K562 (cell line): Measurements from ENCODE around the gene RABGAP1L. TPM values are rescaled to one million over a fixed set of nuclear protein-coding genes. Genes with fewer than 3 reads are reported as not detected.

ENCODE experiments used
- ATAC-seq: fragments of 200-7000 bp; cut with Tn5 transposase; 3 replicates; pipeline ENCODE4 v1.9.1; 2020; ENCODE audit warnings: moderate library complexity
- BruUV-seq: library from RNA; stranded (reverse); fragments of 400-500 nt; replicated peaks from 2 replicates; lab custom pipeline; 2021; lab: Mats Ljungman, UMichigan
- CTCF ChIA-PET: fragments of 300-600 bp; formaldehyde crosslinking; extraction: SDS; loops from one replicate; lab custom pipeline; 2021; ENCODE audit warnings: low intra/inter-chr PET ratio; lab: Yijun Ruan, JAX
- POLR2A ChIA-PET: fragments of 300-600, 350-650 bp; sonication (Branson Sonifier 250); formaldehyde crosslinking; extraction: SDS; loops from one replicate; lab custom pipeline; 2021; ENCODE audit warnings: antibody characterized with exemption, inconsistent platforms; lab: Yijun Ruan, JAX
- DNase-seq, 4 experiments: peaks; one replicate each; pipeline versions ENCODE4 v3.0.0 to v3.0.0-alpha.2; 2011 to 2018; ENCODE audit warnings: low spot score in 3 of 4, mixed read lengths in 3 of 4; ENCODE audit errors: extremely low read depth in 1 of 4
- FAIRE-seq: peaks from 2 replicates; lab custom pipeline; 2011; peaks lifted over from hg19 to GRCh38; lab: Jason Lieb, UNC
- H2AFZ ChIP-seq: 2 replicates; pipeline ENCODE4 v1.6.0; 2011; ENCODE audit warnings: low read depth, low read length, control low read depth, inconsistent platforms
- H3K27ac ChIP-seq: fragments of 200-600 bp; 3 replicates; pipeline ENCODE4 v1.8.0; 2011; ENCODE audit warnings: low read depth, mild to moderate bottlenecking, control low read depth, inconsistent platforms, low read length, moderate library complexity, mixed read lengths; ENCODE audit errors: extremely low read depth
- H3K27me3 ChIP-seq, 2 experiments: fragments of 300-600 bp in 1 of 2; 2 replicates in 1 of 2; 3 replicates in 1 of 2; pipeline versions ENCODE4 v1.6.0 to v1.8.0; 2011; ENCODE audit warnings: inconsistent platforms in 2 of 2, low read length in 2 of 2, mild to moderate bottlenecking in 1 of 2, mixed read lengths in 1 of 2, moderate library complexity in 1 of 2; ENCODE audit not compliant: control insufficient read depth in 2 of 2, insufficient read depth in 2 of 2
- H3K36me3 ChIP-seq: fragments of 300-600 bp; 3 replicates; pipeline ENCODE4 v1.8.0; 2011; ENCODE audit warnings: mild to moderate bottlenecking, low read length, inconsistent platforms; ENCODE audit not compliant: control insufficient read depth, insufficient read depth
- H3K4me1 ChIP-seq, 2 experiments: fragments of 200-600 bp in 1 of 2; replicated peaks in 1 of 2; 2 replicates in 1 of 2; 3 replicates in 1 of 2; pipeline versions ENCODE4 v1.5.1 to v1.8.0; 2011; ENCODE audit warnings: inconsistent platforms in 2 of 2, low read length in 2 of 2, mild to moderate bottlenecking in 1 of 2, mixed read lengths in 1 of 2, moderate library complexity in 1 of 2; ENCODE audit not compliant: control insufficient read depth in 2 of 2, insufficient read depth in 2 of 2
- H3K4me2 ChIP-seq: 2 replicates; pipeline ENCODE4 v1.6.1; 2011; ENCODE audit warnings: low read length, control low read depth, inconsistent platforms, mixed read lengths; ENCODE audit not compliant: insufficient read depth
- H3K4me3 ChIP-seq: fragments of 200-600 bp; sonication (generic), shearing (Covaris generic); 2 replicates; pipeline ENCODE4 v1.5.1; 2016; ENCODE audit warnings: control low read depth, inconsistent platforms
- H3K79me2 ChIP-seq: fragments of 200-600 bp; 3 replicates; pipeline ENCODE4 v1.8.0; 2011; ENCODE audit warnings: low read length, inconsistent platforms; ENCODE audit not compliant: control insufficient read depth, insufficient read depth
- H3K9ac ChIP-seq, 2 experiments: 2 replicates each; pipeline versions ENCODE4 v1.6.0 to v1.6.1; 2011; ENCODE audit warnings: low read depth in 2 of 2, low read length in 2 of 2, control low read depth in 1 of 2, inconsistent platforms in 1 of 2, mild to moderate bottlenecking in 1 of 2, mixed read lengths in 1 of 2; ENCODE audit not compliant: insufficient read depth in 1 of 2
- H3K9me1 ChIP-seq: one replicate; pipeline ENCODE4 v1.6.0; 2011; ENCODE audit warnings: inconsistent platforms, mild to moderate bottlenecking, low read length, moderate library complexity; ENCODE audit not compliant: control insufficient read depth, insufficient read depth
- H3K9me3 ChIP-seq: replicated peaks from 2 replicates; pipeline ENCODE4 v1.5.1; 2011; ENCODE audit warnings: low read depth, low read length, inconsistent platforms; ENCODE audit not compliant: control insufficient read depth, insufficient read depth
- H4K20me1 ChIP-seq: replicated peaks from 2 replicates; pipeline ENCODE4 v1.6.1; 2011; ENCODE audit warnings: low read length, inconsistent platforms, mixed read lengths; ENCODE audit not compliant: control insufficient read depth, insufficient read depth
- ARID2 ChIP-seq: fragments of 450-650 bp; IDR thresholded peaks from 2 replicates; pipeline ENCODE4 v1.6.1; 2017; ENCODE audit warnings: antibody characterized with exemption, mild to moderate bottlenecking
- DPF2 ChIP-seq: fragments of 450-650 bp; IDR thresholded peaks from 2 replicates; pipeline ENCODE4 v1.6.1; 2016
- HSF4 ChIP-seq: fragments of 250-450 bp; sonication (Bioruptor Pico); IDR thresholded peaks from 2 replicates; pipeline ENCODE4 v2.1.2; 2022; ENCODE audit warnings: mild to moderate bottlenecking, moderate library complexity, borderline replicate concordance
- MYC ChIP-seq, 2 experiments: fragments of 250-450 bp in 1 of 2; sonication (Bioruptor Pico) in 1 of 2; IDR thresholded peaks; 2 replicates each; pipeline versions ENCODE4 v1.5.1 to v1.6.1; 2012 to 2021; ENCODE audit warnings: low read depth in 2 of 2, borderline replicate concordance in 1 of 2, improper control_type of control experiment in 1 of 2, low read length in 1 of 2, mild to moderate bottlenecking in 1 of 2, moderate library complexity in 1 of 2
- WGBS: fragments of 100-300 bp; shearing (Covaris generic); methylation state at CpG from one replicate; pipeline ENCODE4 v1.1.6; 2016; ENCODE audit warnings: low coverage, mixed read lengths; ENCODE audit not compliant: insufficient coverage; ENCODE audit errors: missing lambda C conversion rate; 5-methylcytosine and 5-hydroxymethylcytosine counted together
- in situ Hi-C: fragments of 300-500 bp; cut with MboI; formaldehyde crosslinking; loops from 4 replicates; pipeline ENCODE4 v1.15.0; 2018; ENCODE audit warnings: inconsistent platforms, mixed read lengths
- intact Hi-C: fragments of 100-400 bp; cut with micrococcal nuclease; formaldehyde crosslinking; loops from 2 replicates; pipeline ENCODE4 v1.14.2; 2022
- polyA plus RNA-seq, 8 experiments: library from polyadenylated mRNA; depleted of rRNA in 4 of 8; stranded (reverse) in 5 of 8; unstranded in 3 of 8; fragments of >200 nt; fragmentation: Nextera tagmentation in 2 of 8; fragmentation: Illumina TruSeq in 1 of 8; extraction: Ambion mirVana in 2 of 8; extraction: Trizol in 1 of 8; gene quantifications; 2 replicates each; pipeline versions ENCODE4 v1.2.1 to v1.2.3, GENCODE V29; 2011 to 2014; ENCODE audit warnings: inconsistent platforms in 1 of 8, missing spikeins in 1 of 8
- total RNA-seq, 7 experiments: library from RNA; depleted of rRNA in 6 of 7; stranded (reverse); fragments of >200 nt in 6 of 7; fragmentation: Illumina TruSeq in 2 of 7; extraction: Trizol in 2 of 7; gene quantifications; 2 replicates each; pipeline versions ENCODE4 v1.2.1 to v1.2.3, GENCODE V29; 2011 to 2021; ENCODE audit warnings: low replicate concordance in 1 of 7
- TF ChIP-seq, protein P1 (sequence below), 2 experiments: fragments of 450-650 bp in 1 of 2; sonication (generic) in 1 of 2; formaldehyde crosslinking in 1 of 2; IDR thresholded peaks; 2 replicates each; pipeline versions ENCODE4 v1.7.1 to v1.9.0; 2016 to 2022; ENCODE audit warnings: inconsistent platforms in 1 of 2, mild to moderate bottlenecking in 1 of 2, missing genetic modification reagents in 1 of 2
- TF ChIP-seq, protein P2 (sequence below), 2 experiments: fragments of 450-650 bp; IDR thresholded peaks; 2 replicates each; pipeline ENCODE4 v1.6.1; 2016
- TF ChIP-seq, protein P3 (sequence below): sonication (generic); formaldehyde crosslinking; IDR thresholded peaks from 2 replicates; pipeline ENCODE4 v1.8.1; 2023; ENCODE audit warnings: mild to moderate bottlenecking, missing genetic modification reagents

The RABGAP1L gene
- total and polyA plus RNA-seq, 9 of the 15 experiments (the other 6 are each of a cell fraction or from before 2014, with no cell fraction given): 16.5 to 44.9 (median 26.7) TPM

DNA sequence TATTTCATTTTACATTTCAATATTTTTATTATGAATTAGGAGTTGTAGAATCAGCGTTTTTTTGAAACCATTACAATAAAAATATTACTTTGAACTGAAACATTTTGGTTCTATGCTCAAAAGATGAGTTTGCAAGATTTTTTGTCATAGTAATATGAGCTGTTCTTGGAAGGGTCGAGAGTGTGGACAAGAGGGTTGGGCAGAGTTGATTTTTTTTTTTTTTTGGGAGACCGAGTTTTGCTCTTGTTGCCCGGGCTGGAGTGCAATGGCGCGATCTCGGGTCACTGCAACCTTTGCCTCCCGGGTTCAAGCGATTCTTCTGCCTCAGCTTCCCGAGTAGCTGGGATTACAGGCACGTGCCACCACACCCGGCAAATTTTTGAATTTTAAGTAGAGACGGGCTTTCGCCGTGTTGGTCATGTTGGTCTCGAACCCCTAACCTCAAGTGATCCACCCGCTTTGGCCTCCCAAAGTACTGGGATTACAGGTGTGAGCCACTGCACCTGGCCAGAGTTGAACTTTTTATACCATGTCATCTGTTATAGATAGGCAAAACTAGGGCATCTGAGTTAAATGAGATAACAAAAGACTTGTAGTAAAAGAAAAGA, 843.7 kb downstream of the RABGAP1L start:
- Histone ChIP-seq H3K27me3 (no peaks in the 10 kb centered on the region), H3K36me3 (peaks cover 49% of the 10 kb centered on the region), H3K79me2 (peaks cover 92% of the 10 kb centered on the region), H2AFZ (no peak overlapping the region), H3K27ac (peak overlapping the region; percentile 99), H4K20me1 (no peaks in the 10 kb centered on the region; the same call in none of the 2 replicates), H3K9me3 (no peaks in the 10 kb centered on the region), H3K9ac (peak overlapping the region; percentile 82 to 98), H3K4me3 (peak overlapping the region; percentile 90), H3K4me2 (peak overlapping the region; percentile 97), H3K4me1 (peaks cover 9 to 13% of the 10 kb centered on the region in 2 experiments; a peak in 4 of 5 replicates), H3K9me1 (no peaks in the 10 kb centered on the region)
- FAIRE-seq (no peak), ATAC-seq (no peak), DNase-seq (peak in 1 of 4 experiments; percentile 21)
- ChIA-PET CTCF (no interaction called here), POLR2A (interaction anchor here (1.4 to 5.8 kb wide), 4 partner anchors 11 to 20 kb away, joined by 4 to 33 read pairs (median 10); partner anchors contain the start of gene MRPS14)
- under 1% methylated on average over 17 of the region's 17 CpGs for WGBS
- in situ Hi-C loops: no loop called here
- no TSS peak for BruUV-seq
- intact Hi-C loops: loop anchor here (1.0 kb wide), 1 partner anchor 20 kb away; the partner anchor contains the start of gene MRPS14
- TF ChIP-seq, protein P1, sequence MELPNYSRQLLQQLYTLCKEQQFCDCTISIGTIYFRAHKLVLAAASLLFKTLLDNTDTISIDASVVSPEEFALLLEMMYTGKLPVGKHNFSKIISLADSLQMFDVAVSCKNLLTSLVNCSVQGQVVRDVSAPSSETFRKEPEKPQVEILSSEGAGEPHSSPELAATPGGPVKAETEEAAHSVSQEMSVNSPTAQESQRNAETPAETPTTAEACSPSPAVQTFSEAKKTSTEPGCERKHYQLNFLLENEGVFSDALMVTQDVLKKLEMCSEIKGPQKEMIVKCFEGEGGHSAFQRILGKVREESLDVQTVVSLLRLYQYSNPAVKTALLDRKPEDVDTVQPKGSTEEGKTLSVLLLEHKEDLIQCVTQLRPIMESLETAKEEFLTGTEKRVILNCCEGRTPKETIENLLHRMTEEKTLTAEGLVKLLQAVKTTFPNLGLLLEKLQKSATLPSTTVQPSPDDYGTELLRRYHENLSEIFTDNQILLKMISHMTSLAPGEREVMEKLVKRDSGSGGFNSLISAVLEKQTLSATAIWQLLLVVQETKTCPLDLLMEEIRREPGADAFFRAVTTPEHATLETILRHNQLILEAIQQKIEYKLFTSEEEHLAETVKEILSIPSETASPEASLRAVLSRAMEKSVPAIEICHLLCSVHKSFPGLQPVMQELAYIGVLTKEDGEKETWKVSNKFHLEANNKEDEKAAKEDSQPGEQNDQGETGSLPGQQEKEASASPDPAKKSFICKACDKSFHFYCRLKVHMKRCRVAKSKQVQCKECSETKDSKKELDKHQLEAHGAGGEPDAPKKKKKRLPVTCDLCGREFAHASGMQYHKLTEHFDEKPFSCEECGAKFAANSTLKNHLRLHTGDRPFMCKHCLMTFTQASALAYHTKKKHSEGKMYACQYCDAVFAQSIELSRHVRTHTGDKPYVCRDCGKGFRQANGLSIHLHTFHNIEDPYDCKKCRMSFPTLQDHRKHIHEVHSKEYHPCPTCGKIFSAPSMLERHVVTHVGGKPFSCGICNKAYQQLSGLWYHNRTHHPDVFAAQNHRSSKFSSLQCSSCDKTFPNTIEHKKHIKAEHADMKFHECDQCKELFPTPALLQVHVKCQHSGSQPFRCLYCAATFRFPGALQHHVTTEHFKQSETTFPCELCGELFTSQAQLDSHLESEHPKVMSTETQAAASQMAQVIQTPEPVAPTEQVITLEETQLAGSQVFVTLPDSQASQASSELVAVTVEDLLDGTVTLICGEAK (IDR thresholded peaks at IDR 0.05): peak; percentile 24; the same call in 1 of the 2 replicates
- TF ChIP-seq, protein P1 (CRISPR knock-in tag; IDR thresholded peaks at IDR 0.05): no peak
- TF ChIP-seq ARID2 (peak; percentile 21; the same call in 1 of the 2 replicates), DPF2 (peak; percentile 62; the same call in 1 of the 2 replicates), MYC (IDR thresholded peaks at IDR 0.05; ENCODE audit: low read depth, low read length) (0 out of 2 replicates have a peak, but pooled peaks have one; percentile 21), MYC (CRISPR knock-in tag; IDR thresholded peaks at IDR 0.05; ENCODE audit: borderline replicate concordance, low read depth) (no peak), HSF4 (CRISPR knock-in tag) (no peak)
- TF ChIP-seq, protein P2, sequence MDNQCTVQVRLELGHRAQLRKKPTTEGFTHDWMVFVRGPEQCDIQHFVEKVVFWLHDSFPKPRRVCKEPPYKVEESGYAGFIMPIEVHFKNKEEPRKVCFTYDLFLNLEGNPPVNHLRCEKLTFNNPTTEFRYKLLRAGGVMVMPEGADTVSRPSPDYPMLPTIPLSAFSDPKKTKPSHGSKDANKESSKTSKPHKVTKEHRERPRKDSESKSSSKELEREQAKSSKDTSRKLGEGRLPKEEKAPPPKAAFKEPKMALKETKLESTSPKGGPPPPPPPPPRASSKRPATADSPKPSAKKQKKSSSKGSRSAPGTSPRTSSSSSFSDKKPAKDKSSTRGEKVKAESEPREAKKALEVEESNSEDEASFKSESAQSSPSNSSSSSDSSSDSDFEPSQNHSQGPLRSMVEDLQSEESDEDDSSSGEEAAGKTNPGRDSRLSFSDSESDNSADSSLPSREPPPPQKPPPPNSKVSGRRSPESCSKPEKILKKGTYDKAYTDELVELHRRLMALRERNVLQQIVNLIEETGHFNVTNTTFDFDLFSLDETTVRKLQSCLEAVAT (IDR thresholded peaks at IDR 0.05): peak in 1 of 2 experiments; percentile 70; a peak in 1 of 4 replicates
- TF ChIP-seq, protein P3, sequence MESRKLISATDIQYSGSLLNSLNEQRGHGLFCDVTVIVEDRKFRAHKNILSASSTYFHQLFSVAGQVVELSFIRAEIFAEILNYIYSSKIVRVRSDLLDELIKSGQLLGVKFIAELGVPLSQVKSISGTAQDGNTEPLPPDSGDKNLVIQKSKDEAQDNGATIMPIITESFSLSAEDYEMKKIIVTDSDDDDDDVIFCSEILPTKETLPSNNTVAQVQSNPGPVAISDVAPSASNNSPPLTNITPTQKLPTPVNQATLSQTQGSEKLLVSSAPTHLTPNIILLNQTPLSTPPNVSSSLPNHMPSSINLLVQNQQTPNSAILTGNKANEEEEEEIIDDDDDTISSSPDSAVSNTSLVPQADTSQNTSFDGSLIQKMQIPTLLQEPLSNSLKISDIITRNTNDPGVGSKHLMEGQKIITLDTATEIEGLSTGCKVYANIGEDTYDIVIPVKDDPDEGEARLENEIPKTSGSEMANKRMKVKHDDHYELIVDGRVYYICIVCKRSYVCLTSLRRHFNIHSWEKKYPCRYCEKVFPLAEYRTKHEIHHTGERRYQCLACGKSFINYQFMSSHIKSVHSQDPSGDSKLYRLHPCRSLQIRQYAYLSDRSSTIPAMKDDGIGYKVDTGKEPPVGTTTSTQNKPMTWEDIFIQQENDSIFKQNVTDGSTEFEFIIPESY (CRISPR knock-in tag): no peak
